Esophagus squamous epithelium (tissue), 5 donors: Measurements from ENCODE around the gene UGT1A6. TPM values are rescaled to one million over a fixed set of nuclear protein-coding genes. Genes with fewer than 3 reads are reported as not detected.

Experiments used
- DNase-seq: peaks from one replicate; lab custom pipeline; 2025; lab: John Stamatoyannopoulos, UW
- H3K27ac ChIP-seq, 4 donors: fragments of 200-600 bp; sonication (generic); one replicate each; pipeline ENCODE4 v1.5.1; 2016 to 2019; ENCODE audit warnings: mild to moderate bottlenecking in 1 of 4
- H3K27me3 ChIP-seq, 4 donors: fragments of 200-600 bp; sonication (generic); 1 replicate in 3 of 4; 2 replicates in 1 of 4; pipeline versions ENCODE4 v1.5.1 to v1.6.0; 2017 to 2021; ENCODE audit warnings: antibody characterized with exemption in 1 of 4
- H3K36me3 ChIP-seq, 3 donors: fragments of 200-600 bp; sonication (generic); one replicate each; pipeline ENCODE4 v1.5.1; 2016 to 2019
- H3K4me1 ChIP-seq, 3 donors: fragments of 200-600 bp; sonication (generic); one replicate each; pipeline ENCODE4 v1.5.1; 2017 to 2019
- H3K4me3 ChIP-seq, 4 donors: fragments of 200-600 bp; sonication (generic); 1 replicate in 3 of 4; 2 replicates in 1 of 4; pipeline ENCODE4 v1.5.1; 2016 to 2019; ENCODE audit warnings: mild to moderate bottlenecking in 2 of 4, moderate library complexity in 1 of 4
- H3K9me3 ChIP-seq, 3 donors: fragments of 200-600 bp; sonication (generic); one replicate each; pipeline ENCODE4 v1.5.1; 2016 to 2019
- POLR2A ChIP-seq, 4 donors: fragments of 450-650 bp; IDR thresholded peaks; one replicate each; pipeline ENCODE4 v1.6.1; 2017; ENCODE audit warnings: antibody characterized with exemption in 4 of 4, mild to moderate bottlenecking in 4 of 4, moderate library complexity in 3 of 4
- WGBS, 2 donors: methylation state at CpG; one replicate each; pipeline ENCODE4 v1.1.5; 2018; 5-methylcytosine and 5-hydroxymethylcytosine counted together
- intact Hi-C: fragments of 100-400 bp; cut with DNase I; formaldehyde crosslinking; loops from one replicate; pipeline ENCODE4 v1.15.0; 2022
- total RNA-seq, 4 donors: library from RNA; depleted of rRNA; stranded (reverse); fragments of >200 nt; gene quantifications; one replicate each; pipeline ENCODE4 v1.1.0, GENCODE V29; 2016
- TF ChIP-seq, protein P1 (sequence below), 6 experiments: fragments of 450-650 bp in 4 of 6; fragments of 200-600 bp in 2 of 6; sonication (generic) in 2 of 6; IDR thresholded peaks; one replicate each; pipeline ENCODE4 v1.5.1; 2016 to 2019; ENCODE audit warnings: antibody characterized with exemption in 6 of 6, mild to moderate bottlenecking in 4 of 6, moderate library complexity in 4 of 6
- donor health status: DM: yes; HTN: yes; CAD: no.

Gene UGT1A6
- total RNA-seq, 4 donors from 2014 or later = 30.8 to 67.1 (median 61.3) TPM

DNA sequence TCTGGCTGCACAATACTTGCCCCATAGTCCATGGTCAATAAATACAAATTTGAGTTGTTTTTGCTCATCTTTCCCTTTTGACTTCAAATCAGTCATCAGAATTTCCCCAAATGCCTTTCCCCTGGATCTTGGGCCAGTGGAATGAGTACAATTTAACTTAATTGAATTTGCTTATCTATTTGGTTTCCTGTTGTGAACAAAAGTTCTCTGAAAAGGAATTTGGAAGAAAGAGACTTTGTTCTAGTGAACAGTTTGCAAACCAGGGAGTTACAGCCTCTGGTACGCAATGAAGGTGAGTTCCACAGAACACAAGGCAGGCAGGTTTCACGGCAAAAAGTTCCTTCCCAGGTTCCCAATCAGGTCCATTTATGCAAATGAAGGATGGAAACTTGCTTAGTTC lies 66.2 kb downstream of the UGT1A6 start:
- Histone ChIP-seq H3K36me3 (peaks cover 0 to 10% (median 0%) of the 10 kb centered on the region in 3 donors), H3K4me1 (peaks cover 5 to 27% (median 9%) of the 10 kb centered on the region in 3 donors), H3K27me3 (no peaks in the 10 kb centered on the region), H3K4me3 (no peak overlapping the region), H3K27ac (no peak overlapping the region), H3K9me3 (no peaks in the 10 kb centered on the region)
- intact Hi-C loops = no loop called here
- WGBS, 2 donors = 68 to 85% methylated on average over 2 of the region's 2 CpGs
- no peak for DNase-seq
- TF ChIP-seq, protein P1, sequence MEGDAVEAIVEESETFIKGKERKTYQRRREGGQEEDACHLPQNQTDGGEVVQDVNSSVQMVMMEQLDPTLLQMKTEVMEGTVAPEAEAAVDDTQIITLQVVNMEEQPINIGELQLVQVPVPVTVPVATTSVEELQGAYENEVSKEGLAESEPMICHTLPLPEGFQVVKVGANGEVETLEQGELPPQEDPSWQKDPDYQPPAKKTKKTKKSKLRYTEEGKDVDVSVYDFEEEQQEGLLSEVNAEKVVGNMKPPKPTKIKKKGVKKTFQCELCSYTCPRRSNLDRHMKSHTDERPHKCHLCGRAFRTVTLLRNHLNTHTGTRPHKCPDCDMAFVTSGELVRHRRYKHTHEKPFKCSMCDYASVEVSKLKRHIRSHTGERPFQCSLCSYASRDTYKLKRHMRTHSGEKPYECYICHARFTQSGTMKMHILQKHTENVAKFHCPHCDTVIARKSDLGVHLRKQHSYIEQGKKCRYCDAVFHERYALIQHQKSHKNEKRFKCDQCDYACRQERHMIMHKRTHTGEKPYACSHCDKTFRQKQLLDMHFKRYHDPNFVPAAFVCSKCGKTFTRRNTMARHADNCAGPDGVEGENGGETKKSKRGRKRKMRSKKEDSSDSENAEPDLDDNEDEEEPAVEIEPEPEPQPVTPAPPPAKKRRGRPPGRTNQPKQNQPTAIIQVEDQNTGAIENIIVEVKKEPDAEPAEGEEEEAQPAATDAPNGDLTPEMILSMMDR (IDR thresholded peaks at IDR 0.05) = no peak
- no peak for TF ChIP-seq POLR2A (IDR thresholded peaks at IDR 0.05)

DNA sequence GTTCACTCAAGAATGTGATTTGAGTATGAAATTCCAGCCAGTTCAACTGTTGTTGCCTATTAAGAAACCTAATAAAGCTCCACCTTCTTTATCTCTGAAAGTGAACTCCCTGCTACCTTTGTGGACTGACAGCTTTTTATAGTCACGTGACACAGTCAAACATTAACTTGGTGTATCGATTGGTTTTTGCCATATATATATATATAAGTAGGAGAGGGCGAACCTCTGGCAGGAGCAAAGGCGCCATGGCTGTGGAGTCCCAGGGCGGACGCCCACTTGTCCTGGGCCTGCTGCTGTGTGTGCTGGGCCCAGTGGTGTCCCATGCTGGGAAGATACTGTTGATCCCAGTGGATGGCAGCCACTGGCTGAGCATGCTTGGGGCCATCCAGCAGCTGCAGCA lies 67.4 kb downstream of the UGT1A6 start, which contains the start of gene UGT1A1:
Gene UGT1A1 (plus strand): TSS at position 228 of the 400 bp plus-strand sequence. CDS start 18 bp downstream, at position 246.
- Histone ChIP-seq H3K4me3 (no peak within 1 kb of the TSS), H3K9me3 (no peaks in the 10 kb centered on the region), H3K27ac (peak within 1 kb of the TSS in 1 of 4 donors; percentile 5), H3K27me3 (no peaks in the 10 kb centered on the region), H3K36me3 (peaks cover 0 to 2% (median 0%) of the 10 kb centered on the region in 3 donors), H3K4me1 (peaks cover 5 to 27% (median 9%) of the 10 kb centered on the region in 3 donors)
- intact Hi-C loops = no loop called here
- TF ChIP-seq, protein P1 (IDR thresholded peaks at IDR 0.05) = no peak
- TF ChIP-seq POLR2A (IDR thresholded peaks at IDR 0.05) = no peak
- no peak for DNase-seq
- 67 to 87% methylated on average over 2 to 5 of the region's 6 CpGs for WGBS, 2 donors

DNA sequence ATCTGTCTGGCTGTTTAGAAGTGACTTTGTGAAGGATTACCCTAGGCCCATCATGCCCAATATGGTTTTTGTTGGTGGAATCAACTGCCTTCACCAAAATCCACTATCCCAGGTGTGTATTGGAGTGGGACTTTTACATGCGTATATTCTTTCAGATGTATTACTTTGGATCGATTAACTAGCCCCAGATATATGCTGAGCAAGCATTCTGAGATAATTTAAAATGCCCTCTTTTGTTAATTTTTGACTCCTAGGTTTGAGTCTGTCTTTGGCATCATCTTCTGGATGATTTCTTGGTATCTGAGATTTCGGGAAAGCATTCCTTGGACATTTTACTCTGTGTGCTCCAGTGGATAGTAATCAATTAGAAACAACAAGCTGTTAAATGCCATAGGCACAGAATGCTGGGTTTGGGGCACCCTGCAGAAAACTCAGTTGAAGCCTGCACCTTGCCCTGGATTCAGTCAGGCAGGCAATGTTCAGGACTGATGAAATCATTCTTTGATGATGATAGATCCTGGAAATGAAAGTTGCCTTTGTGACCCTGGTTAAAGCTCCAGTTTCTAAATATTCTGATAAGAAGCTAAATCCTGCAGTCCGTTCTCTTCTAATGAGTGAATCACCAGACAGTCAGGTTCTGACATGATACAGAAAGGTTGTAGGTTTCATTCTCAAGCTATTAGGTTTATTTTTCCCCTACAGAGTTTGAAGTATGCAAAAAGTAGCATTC lies 68.5 kb downstream of the UGT1A6 start:
- no peak for DNase-seq
- intact Hi-C loops = no loop called here
- H3K9me3 ChIP-seq = no peaks in the 10 kb centered on the region
- peaks cover 0 to 6% (median 0%) of the 10 kb centered on the region in 4 donors for H3K27me3 ChIP-seq
- H3K27ac ChIP-seq = peak overlapping the region in 1 of 4 donors; percentile 5
- TF ChIP-seq, protein P1 (IDR thresholded peaks at IDR 0.05) = no peak
- TF ChIP-seq POLR2A (IDR thresholded peaks at IDR 0.05) = no peak
- no peak overlapping the region for H3K4me3 ChIP-seq
- H3K36me3 ChIP-seq = no peaks in the 10 kb centered on the region
- peaks cover 5 to 27% (median 9%) of the 10 kb centered on the region in 3 donors for H3K4me1 ChIP-seq
- 45 to 54% methylated on average over 4 of the region's 4 CpGs for WGBS, 2 donors

DNA sequence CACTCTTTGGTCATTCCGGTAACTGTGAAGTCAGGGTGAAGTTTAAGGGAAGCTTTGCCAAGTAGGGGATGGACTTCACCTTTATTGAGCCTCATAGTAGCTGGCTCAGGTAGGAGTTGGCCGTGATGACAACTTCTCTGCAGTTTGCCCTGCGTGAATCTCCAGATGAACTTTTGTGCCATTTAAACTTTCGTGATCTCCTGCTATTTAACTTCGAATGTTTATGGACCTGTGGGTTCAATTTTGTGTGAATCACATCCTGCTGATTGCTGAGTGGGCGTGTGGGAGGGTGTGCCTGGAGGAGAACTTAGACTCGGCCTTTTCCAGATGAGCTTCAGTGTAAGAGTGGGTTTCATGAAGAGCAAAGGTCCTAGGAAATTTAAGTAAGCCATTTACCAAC lies 71.6 kb downstream of the UGT1A6 start:
- intact Hi-C loops = no loop called here
- H3K9me3 ChIP-seq = no peaks in the 10 kb centered on the region
- peaks cover 0 to 27% (median 0%) of the 10 kb centered on the region in 3 donors for H3K36me3 ChIP-seq
- H3K4me3 ChIP-seq = no peak overlapping the region
- 36 to 54% methylated on average over 5 to 7 of the region's 7 CpGs for WGBS, 2 donors
- no peak overlapping the region for H3K27ac ChIP-seq
- TF ChIP-seq, protein P1 (IDR thresholded peaks at IDR 0.05) = no peak
- no peak for TF ChIP-seq POLR2A (IDR thresholded peaks at IDR 0.05)
- peaks cover 0 to 8% (median 0%) of the 10 kb centered on the region in 4 donors for H3K27me3 ChIP-seq
- peaks cover 5 to 26% (median 9%) of the 10 kb centered on the region in 3 donors for H3K4me1 ChIP-seq
- DNase-seq = no peak

DNA sequence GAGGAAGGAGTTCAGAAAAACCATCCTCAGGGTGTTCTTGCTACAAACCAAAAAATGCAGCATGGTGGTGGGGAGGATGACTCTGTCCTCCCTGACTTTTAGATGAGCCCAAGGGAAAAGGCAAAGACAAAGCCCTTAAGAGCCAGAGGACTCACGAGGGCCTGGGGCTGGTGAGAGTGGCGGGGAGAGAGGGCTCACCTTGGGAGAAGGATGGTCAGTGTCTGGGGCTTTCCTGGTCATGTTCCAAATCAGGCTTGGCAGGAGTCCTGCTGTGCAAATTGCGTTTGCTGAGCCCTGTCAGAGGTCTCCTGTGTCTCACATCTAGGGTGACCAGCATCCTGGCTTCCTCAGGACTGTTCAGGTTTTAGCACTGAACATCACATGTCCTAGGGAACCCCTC lies 72.1 kb downstream of the UGT1A6 start:
- WGBS, 2 donors = 49 to 89% methylated on average over 3 of the region's 3 CpGs
- DNase-seq = no peak
- H3K36me3 ChIP-seq = peaks cover 0 to 32% (median 0%) of the 10 kb centered on the region in 3 donors
- H3K27ac ChIP-seq = no peak overlapping the region
- H3K4me1 ChIP-seq = peaks cover 5 to 22% (median 9%) of the 10 kb centered on the region in 3 donors
- no peak overlapping the region for H3K4me3 ChIP-seq
- TF ChIP-seq, protein P1 (IDR thresholded peaks at IDR 0.05) = no peak
- no peak for TF ChIP-seq POLR2A (IDR thresholded peaks at IDR 0.05)
- H3K27me3 ChIP-seq = peaks cover 0 to 8% (median 0%) of the 10 kb centered on the region in 4 donors
- no peaks in the 10 kb centered on the region for H3K9me3 ChIP-seq
- intact Hi-C loops = no loop called here
